HG02763 (cell line): ENCODE results near the gene SERPINH1.

Experiments
- ATAC-seq: cut with Tn5 transposase; IDR thresholded peaks from one replicate; pipeline ENCODE4 v1.9.1; 2021; ENCODE audit warnings: mild to moderate bottlenecking, moderate library complexity; ENCODE audit not compliant: unreplicated experiment

Gene SERPINH1

DNA sequence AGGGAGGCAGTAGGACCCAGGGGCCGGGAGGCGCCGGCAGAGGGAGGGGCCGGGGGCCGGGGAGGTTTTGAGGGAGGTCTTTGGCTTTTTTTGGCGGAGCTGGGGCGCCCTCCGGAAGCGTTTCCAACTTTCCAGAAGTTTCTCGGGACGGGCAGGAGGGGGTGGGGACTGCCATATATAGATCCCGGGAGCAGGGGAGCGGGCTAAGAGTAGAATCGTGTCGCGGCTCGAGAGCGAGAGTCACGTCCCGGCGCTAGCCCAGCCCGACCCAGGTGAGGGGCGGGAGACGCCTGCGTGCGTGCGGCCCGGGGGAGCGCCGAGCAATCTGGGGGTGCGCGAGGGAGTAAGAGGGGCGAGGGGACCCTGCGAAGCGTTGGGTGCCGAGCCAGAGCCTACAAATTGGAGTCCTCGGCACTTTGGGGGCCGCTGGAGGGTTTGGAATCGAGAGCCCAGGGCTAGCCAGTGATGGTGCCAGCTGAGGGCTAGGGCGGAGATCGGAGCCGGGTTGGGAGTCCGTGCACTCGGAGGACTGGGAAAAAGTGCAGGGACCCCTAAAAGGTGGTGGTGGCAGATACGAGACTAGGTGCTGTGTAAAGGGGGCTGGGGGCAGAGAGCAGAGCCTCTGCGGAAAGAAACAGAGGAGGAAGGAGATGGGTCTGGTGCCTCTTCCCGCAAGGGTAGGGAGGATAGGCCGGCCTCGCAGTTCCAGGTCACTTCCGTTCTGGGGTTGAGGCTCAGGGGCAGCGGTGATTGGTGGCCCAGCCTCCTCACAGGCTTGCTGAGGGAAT is at the start of gene SERPINH1:
Gene SERPINH1 (plus strand): TSS at position 206 of the 788 bp plus-strand sequence. CDS start 4,097 bp downstream, outside the sequence.
- peak; percentile 61 for ATAC-seq

DNA sequence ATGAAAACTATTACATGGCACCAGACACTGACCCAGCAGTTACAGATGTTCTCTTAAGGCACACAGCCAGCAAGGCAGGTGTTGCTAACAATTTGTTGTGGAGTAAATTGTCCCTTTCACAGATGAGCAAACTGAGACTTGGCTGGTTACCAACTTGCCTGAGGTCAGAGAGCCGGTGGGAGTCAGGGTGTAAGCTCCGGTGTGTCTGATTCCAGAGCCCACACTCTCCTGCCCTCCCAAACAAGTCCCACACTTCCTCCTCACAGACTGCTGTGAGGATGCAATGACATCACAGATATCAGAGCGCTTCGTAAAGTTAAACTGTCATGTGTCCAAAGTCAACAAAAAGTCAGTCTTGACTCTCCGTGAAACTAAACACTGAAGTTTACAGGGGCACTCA is 48.8 kb upstream of the SERPINH1 start:
- no peak for ATAC-seq

DNA sequence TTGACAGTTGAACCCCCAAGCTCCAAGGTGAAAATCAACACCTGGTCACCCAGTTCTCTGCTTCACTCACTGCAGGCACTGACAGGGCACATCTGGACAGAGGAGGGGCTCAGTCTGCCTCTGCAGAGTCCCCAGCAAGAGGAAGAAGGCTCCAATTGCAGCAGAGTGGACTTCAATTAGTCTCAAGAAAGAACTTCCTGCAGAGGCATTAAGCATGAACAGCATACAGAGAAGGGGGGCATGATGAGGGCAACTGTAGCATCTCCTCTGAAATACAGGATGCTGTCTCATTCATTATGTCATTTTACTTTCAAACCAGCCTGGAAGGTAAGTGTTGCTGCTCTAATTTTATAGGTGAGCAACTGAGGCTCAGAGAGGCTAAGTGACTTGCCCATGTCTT is 47.5 kb upstream of the SERPINH1 start:
- ATAC-seq = no peak

DNA sequence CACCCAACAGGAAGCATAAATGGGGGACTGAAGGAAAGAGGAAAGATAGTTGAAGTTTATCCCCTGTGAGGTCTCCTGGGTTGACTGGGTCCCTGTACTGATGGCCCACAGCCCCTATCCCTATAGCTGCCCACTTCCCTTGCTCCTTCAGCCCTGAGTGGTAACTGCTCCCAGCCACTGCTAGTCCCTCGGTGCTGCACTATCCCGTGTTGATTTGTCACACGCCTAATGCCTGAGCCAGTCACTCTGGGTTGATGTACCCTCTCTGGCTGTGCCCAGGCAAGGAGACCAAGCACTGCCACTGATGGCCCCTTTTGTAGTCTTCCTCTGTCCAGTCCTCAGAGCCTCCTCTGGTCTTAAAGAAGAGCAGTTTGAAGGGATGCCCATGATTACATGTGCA is 45.9 kb upstream of the SERPINH1 start:
- ATAC-seq = no peak

DNA sequence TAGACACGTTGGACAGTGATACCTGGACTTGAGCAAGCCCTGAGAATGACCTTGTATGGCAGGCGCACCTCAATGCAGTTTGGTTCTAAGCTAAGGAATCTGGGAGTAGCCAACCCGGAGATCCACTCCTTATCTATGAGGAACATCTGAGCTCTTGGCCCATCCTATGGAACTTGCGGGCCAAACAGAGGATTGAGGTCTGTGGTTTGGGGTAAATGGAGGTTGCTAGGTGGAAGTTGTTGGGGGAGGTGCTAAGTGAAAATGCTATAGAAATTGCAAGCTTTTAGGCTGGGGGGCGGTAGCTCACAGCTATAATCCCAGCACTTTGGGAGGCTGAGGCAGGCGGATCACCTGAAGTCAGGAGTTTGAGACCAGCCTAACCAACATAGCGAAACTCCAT is 45.2 kb upstream of the SERPINH1 start:
- no peak for ATAC-seq

DNA sequence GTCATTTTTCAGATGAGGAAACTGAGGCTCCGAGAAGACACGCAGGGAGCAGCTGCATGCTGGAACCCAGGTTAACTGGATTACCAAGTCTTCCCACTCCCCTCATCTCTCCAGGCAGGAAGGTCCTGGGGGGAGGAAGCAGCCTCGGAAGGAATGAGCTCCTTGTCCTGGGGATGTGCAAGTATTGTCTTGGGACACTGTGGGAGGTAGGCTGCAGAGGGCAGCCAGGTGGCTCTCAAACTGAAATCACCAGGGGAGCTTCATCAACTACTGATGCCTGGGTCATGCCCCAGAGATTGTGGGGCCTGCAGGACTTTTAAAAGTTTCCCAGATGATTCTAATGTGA is 43.9 kb upstream of the SERPINH1 start:
- no peak for ATAC-seq

DNA sequence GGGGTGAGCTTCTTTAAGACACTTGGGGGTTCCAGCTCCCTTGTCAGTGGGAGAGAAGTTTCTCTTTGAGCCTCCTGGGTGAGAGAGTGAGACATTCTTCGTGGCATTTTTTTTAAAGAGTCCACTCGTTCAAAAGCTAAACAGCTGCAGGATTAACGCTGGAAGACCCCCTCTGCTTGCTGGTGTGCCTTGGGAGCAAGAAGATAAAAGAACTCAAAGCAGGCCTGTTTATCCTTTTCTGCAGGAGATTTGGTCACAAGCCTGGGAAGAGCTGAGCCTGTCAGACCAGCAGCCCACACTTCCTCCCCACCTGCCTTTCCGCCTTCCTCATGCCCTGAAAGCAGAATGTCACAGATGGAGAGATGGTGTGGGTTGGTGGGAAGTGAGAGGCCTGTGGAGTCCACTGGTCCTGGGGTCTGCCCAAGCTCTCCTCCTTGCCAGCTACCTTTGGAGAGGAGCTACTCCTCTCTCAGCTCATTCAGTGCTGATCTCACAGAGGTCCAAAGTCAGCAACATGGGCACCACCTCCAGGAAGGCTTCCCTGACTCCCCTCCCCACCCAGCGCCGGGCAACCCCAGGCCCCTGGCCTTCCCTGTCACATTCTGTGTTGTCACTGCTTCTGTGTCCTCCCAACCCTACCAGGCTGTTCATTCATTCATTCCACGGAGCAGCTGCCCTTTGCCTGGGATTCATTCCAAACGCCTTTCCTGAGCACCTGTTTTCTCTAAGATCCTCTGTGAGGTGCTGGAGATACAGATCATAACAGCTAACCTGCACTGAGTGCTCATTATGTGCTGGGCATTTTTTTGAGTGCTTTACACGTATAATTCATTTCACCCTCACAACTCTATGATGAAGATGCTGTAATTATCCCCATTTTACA is 43.0 kb upstream of the SERPINH1 start:
- no peak for ATAC-seq

DNA sequence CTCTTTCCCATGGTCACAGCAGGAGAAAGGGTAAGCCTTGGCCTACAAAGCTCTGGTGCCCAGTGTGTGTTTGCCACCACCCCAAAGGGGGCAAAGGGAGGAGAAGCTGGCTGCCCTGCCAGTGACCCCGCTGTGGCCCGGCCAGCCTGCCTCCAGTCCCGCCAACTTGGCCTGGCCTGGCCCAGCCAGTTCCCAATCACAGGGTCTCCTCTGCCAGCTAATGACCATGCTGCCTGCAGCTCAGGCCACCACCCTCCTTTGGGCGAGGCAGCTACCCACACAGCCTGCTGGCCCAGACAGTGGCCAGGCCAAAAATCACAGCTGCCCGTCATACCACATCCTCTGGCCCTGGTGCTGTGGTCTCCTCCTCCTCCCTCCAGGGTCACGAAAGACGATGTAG is 41.4 kb upstream of the SERPINH1 start:
- ATAC-seq = no peak

DNA sequence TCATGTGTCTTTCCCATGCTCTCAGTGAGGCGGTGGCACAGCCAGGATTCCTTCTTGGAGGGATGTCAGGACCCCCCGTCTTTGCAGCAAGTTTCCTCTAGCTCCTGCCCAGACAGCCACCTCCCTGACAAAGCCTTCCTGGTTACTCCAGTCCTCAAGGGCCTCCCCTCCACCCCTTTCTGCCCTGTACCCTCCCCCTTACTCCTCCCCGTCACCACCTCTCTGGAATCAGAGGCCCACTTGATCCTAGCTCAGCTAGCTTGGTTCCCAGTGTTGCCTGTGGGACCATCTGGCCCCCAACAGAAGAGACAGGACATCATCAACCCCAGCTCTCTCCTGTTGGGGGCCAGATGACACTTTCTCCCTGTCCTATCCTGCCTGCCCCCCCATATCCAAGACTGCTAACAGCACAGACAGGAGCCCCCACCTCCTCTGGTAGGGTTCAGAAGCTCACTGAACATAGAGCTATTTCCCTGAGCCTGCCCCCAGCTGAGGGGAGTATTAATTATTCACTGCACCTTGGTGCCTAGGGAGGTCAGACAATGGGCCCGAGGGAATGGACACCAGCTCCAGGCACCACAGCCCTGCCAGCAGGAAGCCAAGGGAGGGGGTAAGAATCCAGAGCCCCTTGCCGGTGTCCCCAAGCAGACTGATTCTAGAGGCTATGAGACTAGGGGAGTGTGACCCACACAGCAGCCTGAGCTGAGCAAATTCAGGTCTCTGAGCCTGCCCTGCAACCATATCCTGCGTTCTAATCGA is 39.6 kb upstream of the SERPINH1 start:
- ATAC-seq = no peak

DNA sequence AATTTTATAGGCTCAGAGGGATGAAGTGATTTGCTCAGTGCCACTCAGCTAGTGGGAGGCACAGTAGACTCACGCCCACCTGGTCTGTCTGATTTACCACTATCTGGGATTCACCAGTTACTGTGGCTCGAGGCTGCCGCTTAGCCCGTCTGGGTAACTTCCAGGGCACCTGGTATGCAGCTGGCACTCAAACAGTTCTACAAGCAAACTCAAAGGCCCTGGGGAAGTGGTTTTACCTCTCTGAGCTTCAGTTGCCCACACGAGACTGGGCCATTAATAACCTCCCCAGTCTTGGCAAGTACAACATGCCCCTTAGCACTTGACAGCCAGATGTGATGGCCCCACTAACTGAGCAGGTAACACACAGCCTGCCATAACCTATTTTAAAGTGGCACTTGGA is 38.9 kb upstream of the SERPINH1 start:
- no peak for ATAC-seq

DNA sequence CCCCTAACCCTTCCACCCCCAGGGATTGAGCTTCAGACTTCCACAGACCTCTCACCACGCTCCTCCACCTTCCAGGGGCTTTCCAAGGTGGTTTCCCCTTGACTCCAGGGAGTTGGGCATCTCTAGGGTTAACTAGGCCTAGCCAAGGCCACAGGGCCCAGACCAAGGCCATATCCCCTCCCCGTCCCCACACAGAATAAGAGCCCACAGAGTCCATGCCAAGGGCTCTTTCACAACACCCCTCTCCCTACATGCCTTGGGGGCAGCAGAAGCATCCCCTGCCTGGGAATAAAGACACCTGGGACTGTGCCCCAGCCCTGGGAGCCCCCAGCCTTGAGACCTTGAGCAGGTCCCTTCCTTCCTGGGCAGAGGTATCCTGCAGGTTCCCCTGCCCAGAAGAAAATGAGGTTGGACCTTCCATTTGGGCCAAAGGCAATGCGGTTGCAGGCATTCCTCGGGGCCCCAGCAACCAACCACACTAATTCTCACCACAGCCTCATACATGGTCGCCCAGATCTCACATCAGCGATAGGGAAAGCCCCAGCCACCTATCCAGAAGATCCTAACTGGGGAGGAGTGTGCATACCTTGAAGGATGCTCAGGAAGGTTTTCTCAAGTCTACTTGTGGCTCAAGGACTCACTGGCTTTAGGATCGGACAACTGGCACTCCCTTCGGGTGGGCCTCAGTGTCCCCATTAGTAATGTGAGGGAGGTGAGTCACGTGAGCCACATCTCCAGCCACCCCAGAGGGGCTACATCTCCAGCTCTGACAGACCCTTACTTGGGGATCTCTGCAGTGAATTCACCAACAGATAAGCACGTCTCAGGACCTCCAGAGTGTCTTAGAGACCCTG is 38.0 kb upstream of the SERPINH1 start:
- no peak for ATAC-seq

DNA sequence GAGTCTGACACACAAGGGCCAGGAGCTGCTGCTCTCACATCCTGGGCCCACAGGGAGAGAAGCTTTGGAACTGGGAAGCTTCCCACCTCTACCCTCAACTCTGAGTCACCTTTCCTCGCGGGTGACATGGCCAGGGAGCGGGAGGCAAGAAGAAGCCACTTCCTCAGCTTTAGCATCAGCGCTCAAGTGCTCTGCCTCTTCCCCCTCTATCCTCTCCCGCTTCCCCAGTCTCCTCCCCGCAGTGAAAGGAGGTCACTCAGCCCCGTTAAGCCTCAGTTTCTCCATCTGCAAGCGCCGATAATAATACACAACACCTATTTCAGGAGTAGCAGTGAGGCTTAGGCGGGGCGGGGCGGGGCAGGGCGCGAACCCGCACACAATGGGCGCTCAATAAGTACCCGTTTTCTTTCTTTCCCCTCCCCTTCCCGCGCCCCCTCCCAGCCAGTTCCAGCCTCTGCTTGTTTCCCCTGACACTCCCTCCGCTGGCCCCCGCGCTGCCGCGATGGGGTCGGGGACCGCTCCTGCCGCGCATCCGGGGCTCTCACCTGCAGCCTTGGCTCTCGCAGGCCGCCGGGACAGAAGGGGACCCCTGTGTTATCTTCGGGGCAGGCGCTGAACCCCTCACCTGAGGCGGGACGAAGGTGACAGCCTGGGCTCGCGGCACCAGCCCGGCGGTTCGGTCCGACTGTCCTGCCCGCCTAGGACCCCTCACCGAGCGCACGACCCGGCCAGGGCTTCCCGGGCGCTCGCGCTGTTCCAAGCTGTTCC is 37.2 kb upstream of the SERPINH1 start:
- peak; percentile 5 for ATAC-seq

DNA sequence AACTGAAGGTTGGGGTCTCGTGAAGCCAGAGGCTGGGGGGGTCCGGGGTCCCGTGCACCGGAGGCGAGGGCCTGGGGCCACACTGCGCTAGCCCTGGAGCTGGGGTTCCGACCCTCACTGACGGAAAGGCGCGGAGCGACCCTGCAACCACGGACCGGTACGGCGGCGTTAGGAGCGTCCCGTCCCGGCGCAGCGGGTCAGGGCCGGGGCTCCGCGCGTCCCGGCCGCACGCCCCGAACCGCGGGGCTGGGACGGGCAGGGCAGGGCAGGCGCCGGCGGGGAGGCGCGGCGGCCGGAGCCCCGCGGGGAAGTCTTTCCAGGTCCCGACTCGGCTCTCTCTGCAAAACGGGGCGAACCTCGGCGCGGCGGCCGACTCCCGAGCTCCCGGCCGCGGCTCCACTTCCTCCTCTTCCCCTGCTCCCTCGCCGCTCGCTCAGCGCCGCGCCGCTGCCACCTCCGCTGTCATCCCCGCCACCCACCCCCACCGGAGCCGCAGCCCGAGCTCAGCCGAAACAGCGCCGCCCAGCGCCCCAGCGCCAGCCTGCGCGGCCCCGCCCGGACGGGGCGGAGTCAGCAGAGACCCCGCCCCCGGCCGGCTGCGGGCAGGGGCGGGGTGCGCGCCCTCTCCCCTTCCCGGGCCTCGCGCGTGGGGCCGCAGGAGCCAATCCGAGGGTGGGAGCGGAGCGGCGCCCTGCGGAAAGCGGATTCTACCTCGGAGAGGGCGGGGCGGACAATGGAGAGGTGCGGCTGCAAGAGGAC is 36.4 kb upstream of the SERPINH1 start, which contains the start of gene GDPD5:
Gene GDPD5 (minus strand): TSS at position 509 of the 759 bp plus-strand sequence. CDS start 48,206 bp downstream, outside the sequence.
- ATAC-seq = peak; percentile 80

DNA sequence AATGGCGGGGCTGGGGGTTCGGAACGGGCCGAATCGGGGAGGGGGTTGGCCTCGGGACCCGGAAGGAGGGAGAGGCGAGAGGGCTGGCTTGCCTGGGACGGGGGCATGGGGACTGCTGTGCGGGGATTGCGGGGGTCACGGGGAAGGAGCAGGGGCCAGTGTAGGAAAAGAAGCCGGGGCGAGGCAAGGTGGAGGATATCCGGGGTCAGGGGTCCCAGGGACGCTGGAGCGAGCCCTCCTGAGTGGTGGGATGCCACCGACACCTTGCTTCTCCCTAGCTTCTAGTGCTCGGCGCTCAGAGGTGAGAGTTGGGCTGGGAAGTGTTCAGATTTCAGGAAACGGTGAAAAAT is 35.9 kb upstream of the SERPINH1 start:
- ATAC-seq = no peak

DNA sequence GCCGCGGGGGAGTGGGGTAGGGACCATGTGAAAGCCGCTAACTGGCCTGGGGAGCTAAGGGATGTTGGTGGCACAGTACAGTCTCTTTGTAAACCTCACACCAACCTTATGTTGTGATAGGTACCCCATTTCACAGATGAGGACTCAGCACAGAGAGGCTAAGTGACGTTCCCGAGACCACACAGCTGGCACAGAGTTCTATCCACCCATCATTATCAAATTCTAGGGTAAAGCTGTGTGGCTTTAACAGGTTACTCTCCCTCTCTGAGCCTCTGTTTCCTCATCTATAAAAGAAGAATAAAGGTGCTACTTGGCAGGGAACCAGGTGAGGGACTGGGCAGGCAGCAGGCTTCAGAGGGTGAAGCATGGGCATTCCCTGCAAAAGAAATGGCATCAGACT is 34.9 kb upstream of the SERPINH1 start:
- ATAC-seq = no peak

DNA sequence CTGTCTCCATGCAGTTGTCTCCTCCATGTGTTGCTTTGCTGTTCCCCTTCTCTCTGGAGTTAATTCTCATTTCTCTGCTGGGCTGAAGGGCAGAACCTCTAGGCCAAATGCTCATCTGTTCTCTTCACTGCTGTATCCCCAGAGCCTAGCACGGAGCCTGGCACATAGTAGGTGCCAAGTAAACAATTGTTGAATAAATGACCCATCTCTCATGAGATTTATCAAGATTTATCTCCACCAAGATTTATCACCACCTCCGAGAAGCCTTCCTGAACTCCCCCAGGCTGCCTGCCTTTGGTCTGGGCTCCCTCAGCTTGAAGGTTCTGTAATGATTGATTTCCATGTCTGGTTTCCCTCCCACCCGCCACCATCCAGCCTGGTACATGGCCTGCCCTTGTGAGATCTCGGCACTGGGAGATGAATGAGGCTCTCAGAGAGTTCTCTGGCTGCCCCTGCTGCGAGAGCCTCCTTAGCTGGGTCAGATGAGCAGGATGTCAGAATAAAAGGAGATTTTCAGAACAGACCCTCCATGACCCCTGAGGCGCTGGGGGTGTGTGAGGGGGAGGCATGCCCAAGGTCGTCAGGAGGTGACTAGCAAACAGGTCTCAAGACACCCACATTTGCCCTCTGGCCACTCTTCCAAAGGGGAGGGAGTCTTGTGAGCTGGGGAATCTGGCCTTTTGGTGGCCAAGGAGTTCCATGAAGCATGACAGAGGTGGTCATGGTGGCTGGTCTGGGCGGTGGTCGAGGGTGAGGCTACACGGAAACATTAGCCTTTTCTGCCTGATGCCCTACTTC is 33.9 kb upstream of the SERPINH1 start:
- no peak for ATAC-seq

DNA sequence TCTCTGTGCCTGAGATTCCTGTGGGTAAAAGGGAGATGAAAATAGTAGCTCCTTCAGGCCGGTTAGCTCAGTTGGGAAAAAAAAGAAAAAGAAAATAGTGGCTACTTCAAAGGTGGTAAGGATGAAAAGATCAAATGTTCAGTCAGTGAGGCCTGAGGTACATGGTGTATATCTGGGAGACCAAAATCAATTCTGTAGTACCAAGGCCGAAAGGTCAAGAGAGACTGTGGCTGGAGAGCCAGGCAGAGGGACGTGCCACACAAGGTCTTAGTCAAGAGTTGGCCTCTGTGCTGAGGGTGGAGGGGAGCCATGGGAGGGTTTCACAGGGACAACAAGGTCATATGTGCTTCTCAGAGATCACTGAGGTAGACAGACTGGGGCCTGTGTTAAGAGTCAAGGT is 31.5 kb upstream of the SERPINH1 start:
- ATAC-seq = no peak

DNA sequence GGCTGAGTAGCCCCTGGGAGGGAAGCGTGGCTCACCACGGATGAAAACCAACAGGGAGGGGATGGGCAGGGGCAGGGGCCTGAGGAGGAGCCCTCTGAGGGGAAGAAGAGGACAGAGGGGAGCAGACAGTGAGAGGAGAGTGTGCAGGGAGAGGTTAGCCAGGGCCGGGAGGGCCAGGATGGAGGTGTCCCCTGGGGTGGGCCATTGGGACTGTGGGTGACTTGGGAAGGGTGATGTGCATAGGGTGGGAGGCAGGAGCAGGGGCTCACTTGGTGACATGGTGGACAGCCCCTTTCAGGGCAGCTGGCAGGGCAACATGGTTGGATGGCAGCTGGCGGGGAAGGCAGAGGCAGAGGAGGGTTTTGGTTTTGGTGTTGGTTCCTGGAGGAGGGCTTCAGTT is 30.7 kb upstream of the SERPINH1 start:
- no peak for ATAC-seq
